B cell (primary cell): ENCODE data around the gene CWF19L1. TPM values are rescaled to one million over a fixed set of nuclear protein-coding genes. Genes with fewer than 3 reads are reported as not detected.

ENCODE experiments used
- ATAC-seq: fragments of 200-7000 bp; cut with Tn5 transposase; one replicate; pipeline ENCODE4 v1.10.0; 2021; ENCODE audit warnings: low read depth, mild to moderate bottlenecking, moderate number of reproducible peaks, moderate library complexity
- CTCF ChIA-PET: fragments of 350-600 bp; sonication (Branson Sonifier 250); formaldehyde crosslinking; loops from one replicate; lab custom pipeline; 2021; ENCODE audit warnings: antibody characterized with exemption, inconsistent platforms; lab: Charles Lee
- POLR2A ChIA-PET: fragments of 350-600 bp; sonication (Branson Sonifier 250); formaldehyde crosslinking; loops from one replicate; lab custom pipeline; 2021; ENCODE audit warnings: antibody characterized with exemption; lab: Charles Lee
- DNase-seq: peaks from one replicate; pipeline ENCODE4 v3.0.0; 2013
- H2AFZ ChIP-seq: 2 replicates; pipeline ENCODE4 v1.6.1; 2012; ENCODE audit warnings: mild to moderate bottlenecking, low read depth, low read length; ENCODE audit not compliant: insufficient read depth, poor library complexity, severe bottlenecking
- H3K27ac ChIP-seq, 2 donors: 1 replicate in 1 of 2; 2 replicates in 1 of 2; pipeline ENCODE4 v1.5.1; 2012 to 2013; ENCODE audit warnings: low read length in 2 of 2, mild to moderate bottlenecking in 2 of 2, moderate library complexity in 1 of 2
- H3K27me3 ChIP-seq, 4 experiments: fragments of 200-600 bp in 1 of 4; sonication (generic) in 1 of 4; replicated peaks in 1 of 4; 1 replicate in 2 of 4; 2 replicates in 2 of 4; pipeline versions ENCODE4 v1.6.1 to v1.7.0; 2013 to 2016; ENCODE audit warnings: low read length in 3 of 4, mild to moderate bottlenecking in 2 of 4, mixed read lengths in 1 of 4, moderate library complexity in 1 of 4; ENCODE audit not compliant: insufficient read depth in 4 of 4, control insufficient read depth in 3 of 4; ENCODE audit errors: control extremely low read depth in 1 of 4
- H3K36me3 ChIP-seq, 2 experiments: replicated peaks in 1 of 2; 1 replicate in 1 of 2; 2 replicates in 1 of 2; pipeline versions ENCODE4 v1.6.1 to v1.7.1; 2013; ENCODE audit warnings: low read length in 1 of 2; ENCODE audit not compliant: insufficient read depth in 2 of 2, control insufficient read depth in 1 of 2; ENCODE audit errors: control extremely low read depth in 1 of 2, extremely low read depth in 1 of 2
- H3K4me1 ChIP-seq, 2 donors: fragments of 200-600 bp in 1 of 2; sonication (generic) in 1 of 2; 1 replicate in 1 of 2; 2 replicates in 1 of 2; pipeline versions ENCODE4 v1.5.1 to v1.6.1; 2013 to 2017; ENCODE audit warnings: low read length in 2 of 2; ENCODE audit not compliant: control insufficient read depth in 2 of 2, insufficient read depth in 2 of 2
- H3K4me2 ChIP-seq: replicated peaks from 2 replicates; pipeline ENCODE3; 2012; ENCODE audit warnings: mild to moderate bottlenecking, low read depth, low read length; ENCODE audit not compliant: poor library complexity, severe bottlenecking
- H3K4me3 ChIP-seq, 5 experiments: fragments of 200-600 bp in 1 of 5; sonication (generic) in 1 of 5; 1 replicate in 3 of 5; 2 replicates in 2 of 5; pipeline versions ENCODE4 v1.5.1 to v1.7.0; 2011 to 2016; ENCODE audit warnings: low read length in 4 of 5, mild to moderate bottlenecking in 4 of 5, low read depth in 2 of 5, control low read depth in 1 of 5, moderate library complexity in 1 of 5; ENCODE audit not compliant: insufficient read depth in 1 of 5; ENCODE audit errors: control extremely low read depth in 1 of 5, extremely low read depth in 1 of 5
- H3K79me2 ChIP-seq: fragments of 200-600 bp; sonication (generic); one replicate; pipeline ENCODE4 v1.6.0; 2016; ENCODE audit warnings: low read length; ENCODE audit not compliant: control insufficient read depth, insufficient read depth
- H3K9ac ChIP-seq: fragments of 200-600 bp; sonication (generic); 2 replicates; pipeline ENCODE4 v1.6.1; 2017; ENCODE audit warnings: mild to moderate bottlenecking, low read length, moderate library complexity
- H3K9me3 ChIP-seq, 3 donors: one replicate each; pipeline versions ENCODE4 v1.6.1 to v1.7.1; 2013; ENCODE audit warnings: low read length in 2 of 3; ENCODE audit not compliant: control insufficient read depth in 2 of 3, insufficient read depth in 1 of 3; ENCODE audit errors: control extremely low read depth in 1 of 3
- H4K20me1 ChIP-seq: 2 replicates; pipeline ENCODE4 v1.6.0; 2012; ENCODE audit warnings: mild to moderate bottlenecking, low read length; ENCODE audit not compliant: insufficient read depth, control insufficient read depth, poor library complexity, severe bottlenecking
- H3K27ac Mint-ChIP-seq: one replicate; pipeline ENCODE4 v1.8.0; 2021; ENCODE audit warnings: mixed read lengths
- H3K27me3 Mint-ChIP-seq: one replicate; pipeline ENCODE4 v1.8.0; 2021; ENCODE audit warnings: mixed read lengths
- H3K4me1 Mint-ChIP-seq: one replicate; pipeline ENCODE4 v1.8.0; 2021; ENCODE audit warnings: mixed read lengths
- H3K4me3 Mint-ChIP-seq: one replicate; pipeline ENCODE4 v1.8.0; 2021; ENCODE audit warnings: mixed read lengths
- H3K9me3 Mint-ChIP-seq: one replicate; pipeline ENCODE4 v1.8.0; 2022; ENCODE audit warnings: mixed read lengths; ENCODE audit not compliant: insufficient read depth
- CTCF ChIP-seq: fragments of 200-600 bp; IDR thresholded peaks from one replicate; pipeline ENCODE4 v1.8.0; 2022; ENCODE audit warnings: antibody characterized with exemption, mild to moderate bottlenecking
- EZH2 ChIP-seq: IDR thresholded peaks from 2 replicates; pipeline ENCODE4 v1.6.1; 2012; ENCODE audit warnings: borderline replicate concordance, low read depth, mild to moderate bottlenecking, moderate library complexity, low read length; ENCODE audit not compliant: insufficient read depth, poor library complexity, severe bottlenecking
- WGBS: methylation state at CpG from one replicate; pipeline ENCODE4 v1.1.5; 2013; ENCODE audit warnings: missing lambda C conversion rate; ENCODE audit not compliant: insufficient coverage; 5-methylcytosine and 5-hydroxymethylcytosine counted together
- intact Hi-C: fragments of 100-400 bp; cut with micrococcal nuclease; formaldehyde crosslinking; loops from one replicate; pipeline ENCODE4 v1.10.0; 2022
- polyA minus RNA-seq: library from RNA; depleted of rRNA, polyadenylated mRNA; stranded (reverse); fragments of >200 nt; gene quantifications from 2 replicates; pipeline ENCODE4 v1.2.3, GENCODE V29; 2012
- polyA plus RNA-seq: library from polyadenylated mRNA; depleted of rRNA; stranded (reverse); fragments of >200 nt; gene quantifications from 2 replicates; pipeline ENCODE4 v1.2.3, GENCODE V29; 2012
- total RNA-seq, 2 donors: library from RNA; stranded (reverse); fragments of 120-200 nt in 1 of 2; gene quantifications; 1 replicate in 1 of 2; 2 replicates in 1 of 2; pipeline versions ENCODE4 v1.2.3 to v1.2.4, GENCODE V29; 2013 to 2022

The CWF19L1 gene
- total RNA-seq (48.3 and 52.8 TPM in 2 replicates), polyA plus RNA-seq (24.1 and 30.0 TPM in 2 replicates), polyA minus RNA-seq (14.9 and 21.5 TPM in 2 replicates)
- total RNA-seq (2013) = 42.1 TPM

GRCh38 chr10:100267239-100268104, at the start of gene CWF19L1:
CWF19L1 (minus strand) TSS chr10:100267638; CDS start chr10:100267593, 45 bp downstream.
- Histone ChIP-seq H3K27ac (peak within 1 kb of the TSS; percentile 87 to 88), H2AFZ (peak within 1 kb of the TSS; percentile 82), H3K4me3 (peak within 1 kb of the TSS; percentile 78 to 100 (median 100)), H3K9me3 (no peaks in the 10 kb centered on the region), H3K4me1 (peaks cover 23 to 25% of the 10 kb centered on the region in 2 donors), H3K4me2 (peak within 1 kb of the TSS; percentile 85), H3K9ac (peak within 1 kb of the TSS; percentile 88), H3K79me2 (peaks cover 56% of the 10 kb centered on the region), H3K27me3 (no peaks in the 10 kb centered on the region), H3K36me3 (peaks cover 0 to 4% of the 10 kb centered on the region in 2 experiments), H4K20me1 (peaks cover 28% of the 10 kb centered on the region)
- intact Hi-C loops = loop anchor here (1.0 kb wide), 2 partner anchors 19 to 38 kb away; partner anchors contain the start of genes BLOC1S2 and CHUK
- no peaks in the 10 kb centered on the region for H3K27me3 Mint-ChIP-seq
- H3K27ac Mint-ChIP-seq = peak within 1 kb of the TSS; percentile 99
- peak; percentile 85 for ATAC-seq
- peaks cover 31% of the 10 kb centered on the region for H3K4me1 Mint-ChIP-seq
- no peak for TF ChIP-seq CTCF
- no peak for TF ChIP-seq EZH2
- peak within 1 kb of the TSS; percentile 97 for H3K4me3 Mint-ChIP-seq
- DNase-seq = peak; percentile 84
- POLR2A ChIA-PET = interaction anchor here (1.0 kb wide), 1 partner anchor 268 kb away, joined by 5 read pairs; the partner anchor contains the start of gene HIF1AN
- WGBS = 2% methylated on average over 30 of the region's 49 CpGs
- CTCF ChIA-PET = no interaction called here
- no peaks in the 10 kb centered on the region for H3K9me3 Mint-ChIP-seq

DNA sequence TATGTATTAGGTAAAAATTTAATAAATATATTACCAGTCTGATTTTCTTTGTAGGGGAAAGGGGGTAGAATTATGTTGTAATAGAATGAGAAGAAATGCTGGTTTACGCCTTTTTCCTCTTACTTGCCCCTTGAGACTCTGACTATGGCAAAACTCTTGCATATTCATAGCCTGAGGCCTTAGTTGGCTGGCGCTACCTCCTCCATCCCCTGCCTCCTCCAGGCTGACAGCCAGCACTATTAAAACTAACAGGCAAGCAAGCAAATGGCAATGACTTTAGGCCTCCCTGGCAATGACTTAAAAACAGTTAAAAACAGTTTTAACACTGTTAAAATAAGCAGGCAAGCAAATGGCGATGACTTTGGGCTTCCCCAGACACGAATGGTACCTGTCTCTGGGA, 48.2 kb upstream of the CWF19L1 start:
- Histone ChIP-seq H3K9me3 (no peaks in the 10 kb centered on the region), H3K4me1 (no peaks in the 10 kb centered on the region), H3K9ac (no peak overlapping the region), H2AFZ (no peak overlapping the region), H3K4me2 (no peak overlapping the region), H3K27ac (no peak overlapping the region), H3K27me3 (peaks cover 0 to 37% (median 12%) of the 10 kb centered on the region in 4 experiments), H3K36me3 (no peaks in the 10 kb centered on the region), H3K4me3 (no peak overlapping the region), H4K20me1 (no peaks in the 10 kb centered on the region), H3K79me2 (no peaks in the 10 kb centered on the region)
- 80% methylated on average over 4 of the region's 4 CpGs for WGBS
- Mint-ChIP-seq H3K4me3 (no peak overlapping the region), H3K9me3 (no peaks in the 10 kb centered on the region), H3K27me3 (peaks cover 67% of the 10 kb centered on the region), H3K27ac (no peak overlapping the region), H3K4me1 (no peaks in the 10 kb centered on the region)
- CTCF ChIA-PET = no interaction called here
- ATAC-seq (no peak), DNase-seq (no peak)
- POLR2A ChIA-PET = no interaction called here
- intact Hi-C loops = no loop called here
- TF ChIP-seq CTCF (no peak), EZH2 (no peak)
